NCI-H2171 treated with DMSO at 0.1 percent for 48 hours (cell line): ENCODE results near the gene TRIM3.

Experiments
- DNase-seq: peaks from one replicate; lab custom pipeline; 2025; lab: John Stamatoyannopoulos, UW

Gene TRIM3

DNA sequence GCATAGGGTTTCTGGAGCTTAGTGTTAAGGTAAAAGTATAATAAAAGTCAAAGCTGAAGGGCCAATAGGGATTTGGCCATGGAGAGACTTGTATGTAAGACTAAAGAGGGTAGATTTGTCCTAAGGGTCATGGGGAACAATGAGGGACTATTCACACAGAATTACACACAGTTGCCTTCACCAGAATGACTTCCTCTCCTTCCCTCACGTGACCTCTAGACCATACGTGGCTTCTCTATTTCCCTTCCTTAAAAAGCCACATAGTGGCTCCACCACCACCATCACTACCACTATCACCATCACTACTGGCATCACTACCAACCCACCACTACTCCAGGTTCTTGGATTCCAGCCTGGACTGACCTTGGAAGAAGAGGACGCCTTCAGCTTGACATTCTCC lies 35.7 kb downstream of the TRIM3 start:
- DNase-seq: no peak

DNA sequence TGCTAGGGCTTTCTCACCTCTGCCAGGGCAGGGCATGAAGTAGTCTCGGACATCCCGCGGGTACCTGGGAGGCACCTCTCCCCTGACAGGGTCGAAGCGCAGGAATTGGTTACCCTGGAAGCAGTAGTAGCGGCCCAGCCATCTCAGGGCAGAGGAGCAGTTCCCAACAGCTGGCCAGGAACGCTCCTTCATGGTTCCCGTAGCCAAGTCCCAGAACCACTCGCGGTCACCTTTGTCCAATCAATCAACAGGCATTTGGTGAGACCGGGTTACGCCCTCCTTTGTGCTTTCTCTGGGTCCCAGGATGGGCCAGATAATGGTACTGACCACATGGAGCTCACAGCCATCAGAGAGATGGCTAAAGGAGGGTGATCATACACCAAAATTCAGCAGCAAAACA lies 36.3 kb downstream of the TRIM3 start:
- DNase-seq: no peak

- DNase-seq: peak; percentile 35
Observed at GRCh38 chr11:6433998-6434660, 39.6 kb downstream of the TRIM3 start.

GRCh38 chr11:6431861-6432260 lies 41.9 kb downstream of the TRIM3 start:
- no peak for DNase-seq

- no peak for DNase-seq
Observed at GRCh38 chr11:6427516-6427915, 46.2 kb downstream of the TRIM3 start.

DNA sequence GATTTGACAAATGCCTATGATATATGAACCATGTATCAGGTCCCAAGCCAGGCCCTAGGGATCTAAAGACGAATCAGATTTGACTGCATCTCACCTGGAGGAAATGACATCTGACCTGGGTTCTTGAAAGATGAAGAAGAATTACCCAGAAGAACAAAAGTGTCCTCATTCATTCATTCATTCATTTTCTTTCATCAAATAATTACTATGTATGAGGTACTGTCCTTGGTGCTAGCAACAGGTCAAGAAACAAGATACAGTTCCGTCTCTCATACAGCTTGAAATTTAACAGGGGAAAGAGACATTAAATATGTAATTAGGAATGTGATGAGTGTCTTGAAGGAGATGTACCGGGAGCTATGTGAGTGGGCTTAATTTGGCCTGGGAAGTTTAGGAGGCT lies 53.1 kb downstream of the TRIM3 start:
- DNase-seq: no peak

- peak; percentile 37 for DNase-seq
Observed at GRCh38 chr11:6419009-6419631, 54.6 kb downstream of the TRIM3 start, which contains the start of gene APBB1. TSS of gene APBB1 (minus strand) at chr11:6419094. CDS start at chr11:6411347, 7,747 bp downstream.

DNA sequence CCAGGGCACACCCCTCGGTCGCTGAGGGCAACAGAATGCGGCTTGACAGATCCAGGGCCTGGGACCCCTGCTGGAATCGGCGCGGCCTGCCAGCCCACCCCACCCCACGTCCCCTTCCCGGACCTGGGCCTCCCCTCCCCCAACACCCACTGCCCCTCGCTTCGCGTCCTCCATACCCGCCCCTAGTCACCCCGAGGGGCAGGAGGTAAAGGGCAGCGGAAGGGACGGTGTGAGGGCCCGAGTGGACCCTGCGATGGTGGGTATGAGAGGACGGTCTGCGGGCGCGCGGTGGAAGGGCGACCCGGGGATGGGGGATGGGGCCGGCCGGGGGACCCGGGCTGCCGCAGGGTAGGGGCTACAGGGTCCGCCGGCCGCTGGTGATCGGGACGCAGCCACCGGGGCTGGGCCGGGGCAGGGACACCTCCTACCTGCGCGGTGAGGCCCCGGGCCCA lies 55.2 kb downstream of the TRIM3 start:
- no peak for DNase-seq

- no peak for DNase-seq
Observed at GRCh38 chr11:6417907-6418556, 55.7 kb downstream of the TRIM3 start.

DNA sequence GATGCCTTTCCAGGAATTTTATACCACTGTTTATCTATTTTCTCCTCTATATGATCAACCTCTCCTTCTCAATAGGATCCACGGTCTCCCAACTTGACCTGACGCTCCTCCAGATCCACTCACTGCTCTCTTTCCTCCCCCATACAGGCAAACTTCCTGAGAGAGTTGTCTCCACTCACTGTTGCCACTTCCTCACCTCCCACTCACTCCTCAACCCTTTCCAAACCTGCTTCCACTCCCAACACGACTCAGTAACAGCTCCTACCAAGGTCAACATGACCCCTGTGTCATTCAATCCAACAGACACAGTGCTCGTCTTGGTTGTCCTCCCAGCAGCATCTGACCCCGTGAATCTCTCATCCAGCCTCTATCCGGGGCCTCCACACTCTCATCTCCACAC lies 57.9 kb downstream of the TRIM3 start:
- no peak for DNase-seq

- DNase-seq: no peak
Observed at GRCh38 chr11:6414874-6415328, 58.8 kb downstream of the TRIM3 start.

- no peak for DNase-seq
Observed at GRCh38 chr11:6413791-6414201, 59.9 kb downstream of the TRIM3 start.

GRCh38 chr11:6411594-6412031 lies 62.1 kb downstream of the TRIM3 start:
- DNase-seq: no peak

DNA sequence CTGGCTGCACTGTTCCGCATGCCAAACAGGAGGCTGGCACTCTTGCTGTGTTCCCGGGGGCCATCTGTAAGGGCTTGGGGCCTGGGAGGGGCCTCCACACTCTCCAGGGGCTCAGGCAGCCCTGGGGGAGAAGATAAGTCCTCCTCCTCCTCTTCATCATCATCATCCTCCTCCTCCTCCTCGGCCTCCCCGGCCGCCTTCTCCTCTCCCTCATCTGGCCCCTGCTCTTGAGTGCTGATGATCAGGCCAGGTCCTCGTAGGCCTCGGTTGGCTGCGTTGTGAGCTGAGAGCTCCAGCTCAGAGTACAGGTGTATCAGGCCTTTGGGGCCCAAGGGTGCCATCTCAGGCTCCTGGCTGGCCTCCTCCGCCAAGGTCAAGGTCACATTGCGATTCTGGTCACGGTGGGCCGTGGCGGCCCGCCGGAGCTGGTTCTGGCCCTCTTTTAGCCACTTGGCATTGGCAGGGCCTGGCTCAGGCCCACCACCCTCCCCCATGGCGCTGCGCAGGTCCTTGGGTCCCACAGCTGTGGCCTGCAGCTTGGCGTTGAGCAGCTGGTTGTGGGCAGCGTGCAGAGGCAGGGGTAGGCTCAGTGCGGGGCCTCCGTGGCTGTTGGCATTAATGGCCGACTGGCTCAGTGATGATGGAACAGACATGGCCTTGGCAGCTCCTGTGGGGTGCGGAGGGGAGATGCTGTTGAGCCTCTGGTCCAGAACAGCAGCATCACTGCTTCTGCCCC lies 62.9 kb downstream of the TRIM3 start:
- DNase-seq: no peak

GRCh38 chr11:6406370-6406769 lies 67.4 kb downstream of the TRIM3 start:
- DNase-seq: no peak

DNA sequence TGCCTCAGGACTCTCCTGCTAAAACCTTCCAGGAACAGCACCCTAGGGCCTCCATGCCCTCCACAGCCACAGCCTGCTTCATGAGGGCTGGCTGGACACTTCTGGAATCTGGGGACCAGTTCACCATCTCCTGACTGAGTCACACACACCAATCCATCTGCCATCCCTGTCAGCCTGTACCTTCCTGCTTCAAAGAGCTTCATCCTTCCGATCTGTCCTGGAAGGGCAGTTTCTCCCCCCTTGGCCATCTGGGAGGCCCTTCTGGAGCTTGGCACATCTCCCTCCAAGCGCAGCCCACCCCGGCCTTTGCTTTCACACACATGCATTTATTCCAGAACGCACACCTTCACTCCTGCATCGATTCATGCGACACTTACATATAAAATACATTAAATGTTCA lies 67.9 kb downstream of the TRIM3 start:
- peak; percentile 20 for DNase-seq

GRCh38 chr11:6405052-6405667 lies 68.6 kb downstream of the TRIM3 start:
- no peak for DNase-seq

DNA sequence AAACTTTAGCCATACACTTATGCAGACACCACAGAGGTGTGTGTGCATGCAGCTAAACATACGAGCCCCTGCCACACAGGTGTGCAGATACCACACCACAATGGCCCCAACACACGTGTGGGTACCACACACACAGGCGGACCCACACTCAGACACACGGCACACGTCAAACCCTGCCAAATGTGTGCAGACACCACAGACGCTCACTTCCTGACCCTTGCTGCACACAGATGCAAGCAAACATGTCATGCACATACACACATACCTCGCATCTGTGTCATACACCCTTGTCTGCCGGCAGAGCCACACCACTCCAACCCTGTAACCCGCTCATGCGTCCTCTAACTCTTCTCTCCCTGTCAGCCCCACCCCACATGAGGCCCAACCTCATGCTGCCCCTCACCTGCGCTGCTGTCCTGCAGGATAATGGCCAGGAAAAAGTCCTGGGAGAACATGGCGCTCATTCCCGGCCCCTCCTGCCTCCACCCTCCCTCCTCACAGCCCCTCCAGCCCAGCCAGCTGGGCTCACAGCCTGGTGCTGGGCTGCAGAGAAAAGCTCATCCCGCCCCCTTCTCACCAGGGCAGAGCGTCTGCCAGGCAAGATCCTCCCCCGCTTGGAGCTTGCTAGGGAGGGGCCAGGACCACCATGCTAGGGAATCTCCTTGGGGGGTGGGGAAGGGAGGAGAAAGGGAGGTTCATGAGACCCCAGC lies 69.2 kb downstream of the TRIM3 start:
- DNase-seq: no peak

- DNase-seq: no peak
Observed at GRCh38 chr11:6403539-6403938, 70.2 kb downstream of the TRIM3 start.

DNA sequence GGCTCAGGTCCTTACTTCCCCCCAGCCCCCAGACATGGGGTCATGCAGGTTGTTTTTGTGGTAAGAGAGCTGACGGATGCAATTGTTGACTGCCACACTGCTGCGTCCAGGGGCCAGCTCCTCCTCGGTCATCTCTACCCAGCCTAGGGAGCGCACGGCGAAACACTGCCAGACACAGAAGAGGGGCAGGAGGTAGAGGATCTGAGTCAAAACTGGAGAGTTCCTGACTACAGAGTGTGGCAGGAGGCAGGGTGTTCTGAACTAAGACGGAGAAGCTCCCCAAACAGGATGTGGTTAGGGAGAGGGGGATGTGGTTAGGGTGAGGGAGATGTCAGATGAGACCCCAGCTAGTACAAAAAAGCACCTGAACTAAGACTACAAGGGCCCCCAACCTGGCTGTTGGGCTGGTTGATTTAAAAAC lies 71.2 kb downstream of the TRIM3 start:
- DNase-seq: no peak

GRCh38 chr11:6402061-6402470 lies 71.7 kb downstream of the TRIM3 start:
- no peak for DNase-seq
